ENCODE results near the gene SLC12A5. TPM values are rescaled to one million over a fixed set of nuclear protein-coding genes. Genes with fewer than 3 reads are reported as not detected.
A peak's percentile ranks its signal among the peaks of the same experiment; 100 is the strongest.

Gene SLC12A5
- total RNA-seq, 1 donor from 2014 or later: not detected

DNA sequence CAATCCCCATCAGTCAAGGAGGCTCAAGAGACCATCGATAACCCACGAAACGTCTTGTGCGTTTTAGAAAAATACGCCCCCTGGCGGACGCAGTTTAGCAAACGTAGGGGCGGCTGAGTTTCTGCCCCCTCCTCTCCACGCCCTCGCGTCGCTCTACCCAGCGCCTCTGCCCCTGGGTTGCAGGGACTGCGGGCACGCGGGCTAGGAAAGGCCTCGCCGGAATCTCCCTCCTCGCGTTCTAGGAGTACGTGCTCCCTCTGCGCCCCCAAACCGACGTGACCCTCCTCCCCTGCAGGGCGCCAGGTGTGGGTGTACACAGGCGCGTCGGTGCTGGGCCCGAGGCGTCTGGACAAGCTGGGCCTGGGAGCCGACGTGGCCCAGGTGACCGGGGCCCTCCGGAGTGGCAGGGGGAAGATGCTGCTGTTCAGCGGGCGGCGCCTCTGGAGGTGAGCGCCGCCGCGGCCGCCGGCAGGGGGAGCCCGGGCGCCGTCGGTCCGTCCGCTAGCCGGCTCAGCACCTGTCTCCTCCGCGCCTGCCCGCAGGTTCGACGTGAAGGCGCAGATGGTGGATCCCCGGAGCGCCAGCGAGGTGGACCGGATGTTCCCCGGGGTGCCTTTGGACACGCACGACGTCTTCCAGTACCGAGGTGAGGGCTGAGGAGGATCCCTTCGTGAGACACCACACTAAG lies 15.0 kb upstream of the SLC12A5 start:
- TF ChIP-seq, protein P1, sequence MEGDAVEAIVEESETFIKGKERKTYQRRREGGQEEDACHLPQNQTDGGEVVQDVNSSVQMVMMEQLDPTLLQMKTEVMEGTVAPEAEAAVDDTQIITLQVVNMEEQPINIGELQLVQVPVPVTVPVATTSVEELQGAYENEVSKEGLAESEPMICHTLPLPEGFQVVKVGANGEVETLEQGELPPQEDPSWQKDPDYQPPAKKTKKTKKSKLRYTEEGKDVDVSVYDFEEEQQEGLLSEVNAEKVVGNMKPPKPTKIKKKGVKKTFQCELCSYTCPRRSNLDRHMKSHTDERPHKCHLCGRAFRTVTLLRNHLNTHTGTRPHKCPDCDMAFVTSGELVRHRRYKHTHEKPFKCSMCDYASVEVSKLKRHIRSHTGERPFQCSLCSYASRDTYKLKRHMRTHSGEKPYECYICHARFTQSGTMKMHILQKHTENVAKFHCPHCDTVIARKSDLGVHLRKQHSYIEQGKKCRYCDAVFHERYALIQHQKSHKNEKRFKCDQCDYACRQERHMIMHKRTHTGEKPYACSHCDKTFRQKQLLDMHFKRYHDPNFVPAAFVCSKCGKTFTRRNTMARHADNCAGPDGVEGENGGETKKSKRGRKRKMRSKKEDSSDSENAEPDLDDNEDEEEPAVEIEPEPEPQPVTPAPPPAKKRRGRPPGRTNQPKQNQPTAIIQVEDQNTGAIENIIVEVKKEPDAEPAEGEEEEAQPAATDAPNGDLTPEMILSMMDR (IDR thresholded peaks at IDR 0.05; ENCODE audit: insufficient read depth, low read length, severe bottlenecking): peak; percentile 72
- DNase-seq (ENCODE audit: low read depth) (peak; percentile 35), FAIRE-seq (no peak)
- H3K27me3 ChIP-seq (ENCODE audit: control insufficient read depth, insufficient read depth, low read length): peaks cover 29% of the 10 kb centered on the region
- no peaks in the 10 kb centered on the region for H3K36me3 ChIP-seq (ENCODE audit: control insufficient read depth, insufficient read depth, low read length)
- H3K4me3 ChIP-seq (ENCODE audit: low read depth, low read length): no peak overlapping the region

DNA sequence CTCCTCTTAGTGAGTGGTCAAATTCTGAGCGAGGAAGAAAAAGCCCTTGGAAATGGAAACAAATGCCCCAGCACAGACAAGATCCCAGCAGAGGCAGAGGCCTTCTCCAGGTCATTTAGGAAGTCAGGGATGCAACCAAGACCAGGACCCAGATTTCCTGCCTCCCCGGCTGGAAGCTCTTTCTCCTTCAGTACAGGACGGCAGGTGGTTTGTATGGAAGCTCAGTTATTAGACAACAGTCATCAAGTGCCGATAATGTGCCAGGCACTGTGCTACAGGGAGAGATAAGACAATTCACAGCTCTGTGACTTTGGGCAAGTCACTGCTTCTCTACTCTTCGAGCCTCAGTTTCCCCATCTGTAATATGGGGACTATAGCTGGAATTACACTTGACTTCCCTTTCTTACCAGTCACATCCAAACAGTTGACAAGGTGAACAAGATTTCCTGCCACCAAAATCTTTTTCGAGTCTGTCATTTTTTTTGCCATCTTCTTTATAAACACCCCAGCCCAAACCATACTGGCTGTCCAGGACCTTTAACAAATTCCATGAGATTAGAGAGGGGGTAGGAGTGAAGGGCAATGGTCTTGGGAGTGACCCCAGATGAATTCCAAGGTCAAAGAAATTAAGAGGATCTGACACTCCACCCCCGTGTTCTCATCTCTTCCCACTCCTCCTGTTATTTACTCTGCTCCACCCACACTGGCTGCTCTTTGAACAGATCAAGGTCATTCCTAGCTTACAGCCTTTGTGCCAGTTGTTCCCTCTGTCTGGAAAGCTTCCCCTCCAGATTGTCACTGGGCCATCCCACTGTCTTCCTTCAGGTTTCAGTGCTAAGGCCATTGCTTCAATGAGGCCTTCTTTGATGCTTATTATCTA lies 14.3 kb upstream of the SLC12A5 start:
- DNase-seq (ENCODE audit: low read depth) (no peak), FAIRE-seq (no peak)
- Histone ChIP-seq H3K27me3 (ENCODE audit: control insufficient read depth, insufficient read depth, low read length) (peaks cover 29% of the 10 kb centered on the region), H3K4me3 (ENCODE audit: low read depth, low read length) (no peak overlapping the region), H3K36me3 (ENCODE audit: control insufficient read depth, insufficient read depth, low read length) (no peaks in the 10 kb centered on the region)
- TF ChIP-seq, protein P1 (IDR thresholded peaks at IDR 0.05; ENCODE audit: insufficient read depth, low read length, severe bottlenecking): no peak

DNA sequence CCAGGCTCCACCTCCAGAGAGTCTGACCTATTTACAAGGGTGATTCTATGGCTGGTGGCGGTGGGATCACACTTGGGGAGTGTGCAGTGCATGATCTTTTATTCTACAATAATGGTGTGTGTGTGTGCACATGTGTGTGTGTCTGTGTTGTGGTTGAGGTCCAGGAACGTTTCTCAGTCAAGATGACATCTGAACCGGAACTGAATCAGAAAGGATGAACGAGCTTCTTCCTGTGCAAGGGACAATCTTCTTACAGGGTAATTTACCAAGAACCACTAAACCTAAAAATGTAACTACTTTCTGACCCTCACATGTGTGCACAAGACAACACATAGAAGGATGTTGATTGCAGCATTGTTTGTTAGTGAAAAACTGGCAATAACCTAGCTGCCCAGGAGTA lies 11.7 kb upstream of the SLC12A5 start:
- peaks cover 11% of the 10 kb centered on the region for H3K27me3 ChIP-seq (ENCODE audit: control insufficient read depth, insufficient read depth, low read length)
- FAIRE-seq (no peak), DNase-seq (ENCODE audit: low read depth) (no peak)
- H3K36me3 ChIP-seq (ENCODE audit: control insufficient read depth, insufficient read depth, low read length): no peaks in the 10 kb centered on the region
- TF ChIP-seq, protein P1 (IDR thresholded peaks at IDR 0.05; ENCODE audit: insufficient read depth, low read length, severe bottlenecking): no peak
- no peak overlapping the region for H3K4me3 ChIP-seq (ENCODE audit: low read depth, low read length)

DNA sequence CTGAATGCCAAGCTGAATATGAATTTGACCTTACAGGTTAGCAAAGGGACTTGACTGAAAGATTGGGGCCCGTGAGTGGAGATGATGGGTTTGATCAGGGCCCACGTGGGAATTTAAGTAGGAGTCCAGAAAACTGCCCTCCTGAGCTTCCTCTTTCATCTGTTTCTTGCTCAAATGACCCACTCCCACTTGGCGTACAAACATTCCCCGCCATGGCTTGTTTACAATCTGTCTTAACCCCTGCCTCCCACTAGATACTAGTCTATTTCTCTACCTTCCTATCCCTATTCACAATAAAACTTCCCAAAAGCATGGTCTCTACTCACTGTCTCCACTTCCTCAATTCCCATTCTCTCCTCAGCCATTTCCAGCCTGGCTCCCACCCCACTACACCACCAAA lies 10.9 kb upstream of the SLC12A5 start:
- no peak for DNase-seq (ENCODE audit: low read depth)
- H3K36me3 ChIP-seq (ENCODE audit: control insufficient read depth, insufficient read depth, low read length): no peaks in the 10 kb centered on the region
- TF ChIP-seq, protein P1 (IDR thresholded peaks at IDR 0.05; ENCODE audit: insufficient read depth, low read length, severe bottlenecking): no peak
- H3K27me3 ChIP-seq (ENCODE audit: control insufficient read depth, insufficient read depth, low read length): peaks cover 6% of the 10 kb centered on the region
- FAIRE-seq: no peak
- no peak overlapping the region for H3K4me3 ChIP-seq (ENCODE audit: low read depth, low read length)

DNA sequence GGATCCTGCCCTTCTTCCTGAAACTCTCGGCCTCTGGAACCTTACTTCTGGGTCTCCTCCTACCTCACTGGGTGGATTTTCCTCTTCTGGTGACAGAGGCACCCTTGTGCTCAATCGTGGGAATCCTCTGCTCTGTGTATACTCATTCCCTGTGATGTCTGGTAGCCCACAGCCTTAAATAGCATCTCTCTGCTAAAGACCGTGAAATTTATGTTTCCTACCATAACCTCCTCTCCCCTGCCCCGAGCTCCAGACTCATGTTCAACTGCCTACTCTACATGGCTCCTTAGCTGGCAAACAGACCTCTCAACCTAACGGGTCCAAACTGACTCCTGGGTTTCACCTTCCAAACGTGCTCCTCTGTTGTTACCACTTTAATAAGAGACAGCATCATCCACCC lies 10.4 kb upstream of the SLC12A5 start:
- DNase-seq (ENCODE audit: low read depth) (no peak), FAIRE-seq (no peak)
- H3K27me3 ChIP-seq (ENCODE audit: control insufficient read depth, insufficient read depth, low read length): peaks cover 4% of the 10 kb centered on the region

More for the DNA sequence above, 10.4 kb upstream of the SLC12A5 start:
- Histone ChIP-seq H3K4me3 (ENCODE audit: low read depth, low read length) (no peak overlapping the region), H3K36me3 (ENCODE audit: control insufficient read depth, insufficient read depth, low read length) (no peaks in the 10 kb centered on the region)
- TF ChIP-seq, protein P1 (IDR thresholded peaks at IDR 0.05; ENCODE audit: insufficient read depth, low read length, severe bottlenecking): no peak

Data from bronchial epithelial cell (primary cell).